Epithelial cell of esophagus (primary cell): Measurements from ENCODE around the gene CA11.
A peak's percentile ranks its signal among the peaks of the same experiment; 100 is the strongest.

Source experiments
- DNase-seq: peaks from one replicate; pipeline ENCODE4 v3.0.0; 2010; ENCODE audit warnings: low read depth
- H3K4me3 ChIP-seq: 2 replicates; pipeline ENCODE4 v1.5.1; 2011; ENCODE audit warnings: mild to moderate bottlenecking, low read length, control low read depth
- CTCF ChIP-seq: IDR thresholded peaks from 2 replicates; pipeline ENCODE4 v1.5.1; 2011; ENCODE audit warnings: low read depth, mild to moderate bottlenecking, low read length, control low read depth, inconsistent platforms; ENCODE audit not compliant: insufficient read depth; ENCODE audit errors: missing control alignments

Gene CA11

GRCh38 chr19:48598996-48599700, 46.8 kb downstream of the CA11 start:
- no peak for DNase-seq
- H3K4me3 ChIP-seq = no peak overlapping the region
- no peak for TF ChIP-seq CTCF

DNA sequence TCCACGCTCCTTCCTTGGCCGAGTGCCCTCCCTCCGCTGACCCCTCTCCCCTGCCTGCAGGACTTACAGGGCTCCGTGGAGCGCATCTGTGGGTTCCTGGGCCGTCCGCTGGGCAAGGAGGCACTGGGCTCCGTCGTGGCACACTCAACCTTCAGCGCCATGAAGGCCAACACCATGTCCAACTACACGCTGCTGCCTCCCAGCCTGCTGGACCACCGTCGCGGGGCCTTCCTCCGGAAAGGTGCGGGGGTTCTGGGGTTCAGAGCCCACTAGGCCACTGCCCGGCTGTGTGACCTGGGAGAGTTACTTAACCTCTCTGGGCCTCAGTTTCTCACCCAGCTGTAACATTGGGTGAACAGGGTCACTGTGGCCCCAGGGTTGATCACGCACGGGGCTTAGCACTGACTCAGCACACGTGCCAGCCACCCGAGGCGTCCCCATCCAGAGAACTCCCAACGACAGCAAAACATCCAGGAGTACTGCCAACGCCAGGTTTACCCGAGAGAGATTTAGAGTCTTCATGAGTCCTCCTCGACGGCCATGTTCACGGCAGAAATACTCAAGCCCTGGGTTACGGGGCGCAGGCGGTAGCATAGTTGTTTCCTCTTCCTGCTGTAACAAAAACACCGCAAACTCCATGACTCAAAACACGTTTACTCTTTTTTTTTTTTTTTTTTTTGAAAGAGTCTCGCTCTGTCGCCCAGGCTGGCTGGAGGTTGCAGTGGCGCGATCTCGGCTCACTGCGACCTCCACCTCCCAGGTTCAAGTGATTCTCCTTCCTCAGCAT, 49.1 kb downstream of the CA11 start:
- TF ChIP-seq CTCF = no peak
- no peak overlapping the region for H3K4me3 ChIP-seq
- no peak for DNase-seq

GRCh38 chr19:48596237-48596636, 49.8 kb downstream of the CA11 start:
- no peak overlapping the region for H3K4me3 ChIP-seq
- TF ChIP-seq CTCF = no peak
- DNase-seq = no peak

DNA sequence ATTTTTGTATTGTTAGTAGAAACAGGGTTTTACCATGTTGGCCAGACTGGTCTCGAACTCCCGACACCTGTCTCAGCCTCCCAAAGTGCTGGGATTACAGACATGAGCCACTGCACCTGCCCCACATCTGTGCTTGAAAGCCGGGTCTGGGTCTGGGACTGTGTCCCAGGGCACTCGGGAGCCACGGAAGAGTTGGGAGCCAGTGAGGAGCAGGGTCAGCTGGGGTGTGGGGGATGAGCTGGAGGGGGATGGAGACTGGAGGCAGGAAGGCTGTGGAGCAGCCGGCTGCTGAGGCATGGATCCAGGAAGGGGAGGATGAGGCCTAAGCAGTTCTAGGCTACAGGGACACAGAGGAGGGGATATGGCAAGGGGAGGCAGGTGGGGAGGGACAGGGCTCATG, 50.2 kb downstream of the CA11 start:
- no peak for DNase-seq
- no peak for TF ChIP-seq CTCF
- H3K4me3 ChIP-seq = no peak overlapping the region

DNA sequence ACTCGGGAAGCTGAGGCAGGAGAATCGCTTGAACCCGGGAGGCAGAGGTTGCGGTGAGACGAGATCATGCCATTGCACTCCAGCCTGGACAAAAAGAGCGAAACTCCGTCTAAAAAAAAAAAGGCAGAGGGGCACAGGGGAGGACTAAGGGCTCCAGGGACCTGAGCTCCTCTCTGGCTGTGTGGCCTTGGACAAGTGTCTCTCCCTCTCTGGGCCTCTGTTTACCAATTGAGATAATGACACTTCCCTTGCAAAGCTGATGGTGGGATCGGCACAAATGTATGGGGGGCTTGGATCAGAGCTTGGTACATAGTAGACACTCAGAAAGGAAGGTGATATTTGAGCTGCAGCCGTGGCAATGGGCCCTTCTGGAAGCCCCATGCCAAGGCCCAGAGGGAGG, 50.8 kb downstream of the CA11 start:
- H3K4me3 ChIP-seq = no peak overlapping the region
- TF ChIP-seq CTCF = no peak
- no peak for DNase-seq

DNA sequence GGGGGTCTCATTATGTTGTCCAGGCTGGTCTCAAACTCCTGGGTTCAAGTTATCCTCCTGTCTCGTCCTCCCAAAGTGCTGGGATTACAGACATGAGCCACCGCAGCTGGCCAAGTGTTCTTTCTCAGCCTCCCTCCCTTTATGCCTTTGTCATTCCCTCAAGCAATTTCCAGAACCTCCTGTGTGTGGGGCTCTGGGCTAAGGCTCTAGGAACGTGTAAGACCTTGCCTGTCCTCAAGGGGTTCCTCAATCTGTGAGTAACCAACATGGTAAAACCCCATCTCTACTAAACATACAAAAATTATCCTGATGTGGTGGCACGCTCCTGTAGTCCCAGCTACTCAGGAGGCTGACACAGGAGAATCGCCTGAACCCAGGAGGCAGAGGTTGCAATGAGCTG, 55.0 kb downstream of the CA11 start:
- peak; percentile 42 for DNase-seq
- no peak overlapping the region for H3K4me3 ChIP-seq
- TF ChIP-seq CTCF = peak; percentile 7
